Left kidney (tissue), 8 donors: ENCODE measurements around the gene EFCAB9. TPM values are rescaled to one million over a fixed set of nuclear protein-coding genes. Genes with fewer than 3 reads are reported as not detected.
"Not testable (repeated sequence)": the region's sequence is repeated elsewhere in the genome, so short reads cannot be mapped to it uniquely, and the experiment has no call there.

Experiments
- DNase-seq: peaks from one replicate; pipeline ENCODE4 v3.0.0-alpha.2; 2013
- long read RNA-seq, 8 donors: transcript quantifications; one replicate each; lab custom pipeline, GENCODE V29; 2026
- polyA plus RNA-seq: library from polyadenylated mRNA; unstranded; fragments of 120-200 nt; gene quantifications from one replicate; pipeline ENCODE4 v1.2.1, GENCODE V29; 2013; ENCODE audit not compliant: insufficient read length

Gene EFCAB9
- not detected for polyA plus RNA-seq
- long read RNA-seq, donor 1, partial matches to known transcripts = 5 of 35 reads
- long read RNA-seq, donor 1, other reads (novel, unspliced or antisense) = 30 of 35 reads
- long read RNA-seq, donor 2 = 0 reads
- long read RNA-seq, donor 3 = 0 reads
- long read RNA-seq, donor 4 = 0 reads
- long read RNA-seq, donor 5, partial matches to known transcripts = 85 of 112 reads
- long read RNA-seq, donor 5, other reads (novel, unspliced or antisense) = 27 of 112 reads
- long read RNA-seq, donor 6 = 0 reads
- long read RNA-seq, donor 7 = 0 reads
- long read RNA-seq, donor 8 = 0 reads

DNA sequence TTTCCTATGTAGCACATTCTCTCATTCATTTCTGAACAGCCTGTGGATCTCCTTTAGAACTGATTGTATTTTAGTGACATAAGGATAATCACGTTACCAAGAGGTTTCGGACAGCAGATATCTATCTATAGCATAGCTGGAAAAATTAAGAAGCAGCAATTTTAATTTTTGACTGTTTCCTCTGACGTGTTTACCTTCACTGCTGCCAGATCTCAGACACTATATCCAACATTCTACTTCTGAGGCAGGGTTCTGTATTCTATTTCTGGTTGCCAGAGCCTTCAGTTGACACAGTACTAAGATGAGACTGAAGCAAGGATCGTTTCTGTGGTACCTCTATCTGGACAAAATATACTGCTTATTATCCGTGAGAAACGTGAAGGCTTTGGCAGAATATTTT is at the start of gene EFCAB9:
Gene EFCAB9, plus strand, starts transcription at position 301 of the 400 bp plus-strand sequence. Its CDS starts 1 bp downstream, at position 302.
- no peak for DNase-seq

DNA sequence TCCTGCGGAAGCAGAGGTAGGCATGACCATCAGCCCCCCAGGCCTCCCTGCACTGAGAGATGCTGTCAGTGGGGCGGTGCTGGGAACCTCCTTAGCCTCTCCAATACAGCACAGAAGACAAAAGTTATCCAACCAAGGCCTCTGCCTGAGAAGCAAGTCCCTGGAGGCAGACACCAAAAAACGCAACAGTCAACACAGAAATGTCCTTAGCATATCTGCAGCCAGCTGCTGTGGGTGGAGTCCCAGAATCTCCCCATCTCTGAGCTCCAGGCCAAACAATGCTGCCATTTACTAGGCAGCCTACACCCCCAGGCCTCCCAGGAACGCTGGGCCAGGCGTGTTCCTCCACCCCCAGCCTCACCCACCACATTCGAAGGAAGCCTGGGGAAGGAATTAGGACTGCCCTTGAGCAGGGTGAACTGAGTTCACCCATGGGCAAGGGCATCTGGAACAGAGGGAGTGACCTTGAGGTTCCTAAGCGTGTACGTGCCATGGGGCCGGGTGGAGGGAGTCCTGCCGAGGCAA is 49.6 kb upstream of the EFCAB9 start:
- no peak for DNase-seq

DNA sequence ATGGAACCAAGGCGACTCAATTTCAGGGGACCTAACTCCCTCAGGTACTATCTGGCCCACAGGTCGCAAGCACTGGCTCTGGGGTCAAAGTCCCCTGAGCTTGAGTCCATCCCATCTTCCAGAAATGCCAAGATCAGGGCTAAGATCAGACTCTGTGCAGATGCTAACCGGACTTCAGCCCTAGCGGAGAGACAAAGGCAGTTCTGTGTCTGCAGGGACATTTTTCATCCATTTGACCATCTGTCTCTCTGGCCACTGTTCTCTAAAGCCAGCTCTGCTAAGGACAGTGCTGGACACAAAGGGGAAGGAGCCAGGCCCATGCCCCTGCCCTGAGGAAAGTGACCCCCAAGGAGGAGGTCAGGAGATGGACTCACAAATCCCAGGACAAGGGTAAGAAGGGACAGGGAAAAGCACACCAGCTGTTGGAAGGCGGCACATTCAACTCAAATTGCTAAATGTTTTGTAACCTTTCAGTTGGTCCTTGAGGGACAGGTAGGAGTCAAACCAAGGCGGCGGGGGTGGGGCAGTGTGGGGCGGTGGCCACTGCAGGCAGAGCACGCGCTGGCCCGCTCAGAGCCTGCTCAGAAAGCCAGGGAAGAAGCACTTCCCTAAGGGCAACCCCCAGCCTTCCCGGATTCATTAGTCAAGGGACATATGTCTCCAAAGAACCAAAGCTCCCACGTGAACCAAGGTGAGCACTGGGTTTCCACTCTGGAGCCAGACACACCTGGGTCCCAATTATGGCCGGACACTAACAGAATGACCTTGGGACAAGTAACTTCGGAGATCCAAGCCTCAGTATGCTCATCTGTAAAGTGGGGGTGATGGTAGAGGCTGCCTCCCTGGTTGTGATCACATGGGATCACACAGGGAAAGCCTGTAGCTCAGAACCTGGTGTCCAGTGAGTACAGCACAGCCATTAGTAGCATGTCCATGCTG is 48.8 kb upstream of the EFCAB9 start:
- no peak for DNase-seq

DNA sequence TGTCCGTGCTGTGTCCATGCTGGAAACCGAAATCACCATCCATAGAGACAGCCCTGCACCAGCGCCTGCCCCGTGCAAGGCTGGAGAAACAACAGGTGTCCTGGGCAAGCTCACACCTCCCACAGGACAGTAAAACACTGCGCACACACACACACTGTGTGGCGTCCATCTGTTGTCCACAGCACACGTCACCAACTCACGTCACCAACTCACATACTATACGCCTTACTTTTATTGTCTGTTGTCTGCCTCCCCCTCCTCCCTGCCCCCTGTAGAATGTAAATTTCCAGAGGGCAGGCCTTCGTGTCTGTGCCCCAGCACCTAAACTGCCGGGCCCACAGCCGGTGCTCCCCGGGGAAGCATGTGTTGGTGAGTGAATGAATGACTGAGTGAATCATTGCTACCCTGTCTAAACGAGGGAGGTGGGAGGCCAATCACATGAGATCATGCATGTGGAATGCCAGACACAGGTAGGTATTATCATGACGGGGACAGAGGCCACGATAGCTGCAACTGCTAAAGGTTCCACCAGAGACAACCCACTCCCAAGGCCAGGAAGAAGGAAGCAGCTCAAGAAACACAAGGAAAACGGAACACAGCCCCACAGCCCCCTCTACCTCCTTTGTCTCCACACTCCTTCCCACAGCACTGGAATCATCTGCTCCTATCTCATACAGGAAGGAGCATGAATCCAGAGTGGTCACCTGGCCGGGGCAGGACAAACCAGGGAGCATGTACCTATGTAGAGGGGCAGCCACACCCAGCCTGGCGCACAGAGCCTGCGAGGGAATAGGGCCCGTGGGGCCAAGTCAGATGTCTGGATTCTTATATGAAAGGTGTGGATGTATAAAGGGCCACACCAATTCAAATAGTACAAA is 47.9 kb upstream of the EFCAB9 start:
- no peak for DNase-seq

DNA sequence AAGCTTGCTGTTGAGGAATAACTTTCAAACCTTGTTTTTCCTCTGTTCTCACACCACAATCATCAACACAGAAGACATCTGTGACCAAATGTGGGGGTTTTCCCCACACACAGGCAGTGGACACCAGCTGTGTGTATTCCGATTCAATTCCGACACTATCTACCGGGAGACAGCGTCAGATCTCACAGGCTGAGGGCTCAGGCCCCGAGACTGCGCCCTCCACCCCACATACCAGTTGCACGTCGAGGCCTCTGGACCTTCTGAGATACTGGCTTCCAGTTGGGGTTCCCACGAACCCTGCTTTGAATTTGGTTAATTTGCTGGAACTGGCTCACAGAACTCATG is 47.3 kb upstream of the EFCAB9 start:
- DNase-seq = no peak

DNA sequence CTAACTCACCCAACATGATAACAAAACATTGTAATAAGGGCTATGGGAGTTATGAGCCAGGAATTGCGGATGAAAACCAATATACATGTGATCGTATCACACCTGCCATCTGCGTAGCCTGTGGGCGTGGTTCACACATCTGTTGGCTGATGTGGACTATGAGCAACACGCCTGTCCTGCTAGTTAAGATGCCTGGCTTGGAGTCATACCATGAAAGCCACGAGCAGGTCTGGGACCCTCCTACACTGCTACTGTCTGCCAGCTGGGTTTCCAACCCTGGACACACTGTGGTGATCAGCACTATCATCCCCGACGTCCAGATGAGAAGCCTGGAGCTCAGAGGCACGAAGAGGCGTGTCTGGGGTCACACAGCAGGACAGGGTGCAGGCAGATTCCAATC is 46.1 kb upstream of the EFCAB9 start:
- no peak for DNase-seq

DNA sequence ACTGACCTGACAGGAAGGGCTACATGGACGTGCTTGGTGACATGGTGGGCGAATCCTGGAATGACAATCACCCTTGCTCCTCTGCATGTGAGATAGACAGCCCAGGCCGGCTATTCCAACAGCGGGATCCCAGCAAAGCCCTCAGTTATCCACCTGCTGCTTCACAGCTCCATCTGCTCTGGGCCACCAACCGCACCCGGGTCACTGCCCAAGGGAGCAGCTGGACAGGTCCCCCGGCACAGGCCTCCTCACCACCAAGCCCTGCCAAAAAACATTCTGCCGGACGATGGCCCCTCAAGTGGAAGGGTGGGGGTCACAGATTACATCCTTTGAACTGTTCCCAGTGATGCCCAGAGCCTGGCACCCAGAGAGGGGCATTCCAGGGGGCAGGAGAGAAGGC is 45.6 kb upstream of the EFCAB9 start:
- no peak for DNase-seq

DNA sequence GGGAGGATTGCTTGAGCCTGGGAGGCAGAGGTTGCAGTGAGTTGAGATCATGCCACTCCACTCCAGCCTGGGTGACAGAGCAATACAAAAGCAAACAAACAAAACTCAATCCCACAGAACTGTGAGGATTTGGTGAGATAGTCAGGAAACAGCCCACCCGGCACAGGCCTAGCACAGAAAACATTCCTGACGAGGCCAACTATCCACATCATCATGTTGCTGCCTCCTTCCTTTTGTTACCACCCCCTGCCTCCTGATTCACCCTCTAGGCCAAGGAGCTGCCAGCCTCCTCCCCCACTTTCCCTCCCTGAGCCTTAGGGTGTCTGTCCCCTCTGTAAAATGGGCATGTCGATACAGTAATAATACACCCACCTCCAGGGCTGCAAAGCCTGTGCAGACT is 44.9 kb upstream of the EFCAB9 start:
- no peak for DNase-seq

DNA sequence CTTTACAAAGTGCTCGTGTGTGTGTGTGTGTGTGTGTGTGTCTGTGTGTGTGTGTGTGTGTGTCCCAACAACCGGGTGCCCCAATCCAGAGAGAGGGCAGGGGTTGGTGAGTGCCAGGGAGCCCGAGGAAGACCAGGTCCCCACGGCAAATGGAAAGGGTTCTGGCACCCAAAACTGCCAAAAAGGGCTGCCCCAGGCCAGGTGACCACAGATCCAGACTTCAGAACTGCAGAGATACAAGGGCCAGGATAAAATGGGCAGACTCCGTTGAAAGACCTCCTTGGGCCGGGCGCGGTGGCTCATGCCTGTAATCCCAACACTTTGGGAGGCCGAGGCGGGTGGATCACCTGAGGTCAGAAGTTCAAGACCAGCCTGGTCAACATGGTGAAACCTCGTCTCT is 44.5 kb upstream of the EFCAB9 start:
- not testable (repeated sequence) for DNase-seq

DNA sequence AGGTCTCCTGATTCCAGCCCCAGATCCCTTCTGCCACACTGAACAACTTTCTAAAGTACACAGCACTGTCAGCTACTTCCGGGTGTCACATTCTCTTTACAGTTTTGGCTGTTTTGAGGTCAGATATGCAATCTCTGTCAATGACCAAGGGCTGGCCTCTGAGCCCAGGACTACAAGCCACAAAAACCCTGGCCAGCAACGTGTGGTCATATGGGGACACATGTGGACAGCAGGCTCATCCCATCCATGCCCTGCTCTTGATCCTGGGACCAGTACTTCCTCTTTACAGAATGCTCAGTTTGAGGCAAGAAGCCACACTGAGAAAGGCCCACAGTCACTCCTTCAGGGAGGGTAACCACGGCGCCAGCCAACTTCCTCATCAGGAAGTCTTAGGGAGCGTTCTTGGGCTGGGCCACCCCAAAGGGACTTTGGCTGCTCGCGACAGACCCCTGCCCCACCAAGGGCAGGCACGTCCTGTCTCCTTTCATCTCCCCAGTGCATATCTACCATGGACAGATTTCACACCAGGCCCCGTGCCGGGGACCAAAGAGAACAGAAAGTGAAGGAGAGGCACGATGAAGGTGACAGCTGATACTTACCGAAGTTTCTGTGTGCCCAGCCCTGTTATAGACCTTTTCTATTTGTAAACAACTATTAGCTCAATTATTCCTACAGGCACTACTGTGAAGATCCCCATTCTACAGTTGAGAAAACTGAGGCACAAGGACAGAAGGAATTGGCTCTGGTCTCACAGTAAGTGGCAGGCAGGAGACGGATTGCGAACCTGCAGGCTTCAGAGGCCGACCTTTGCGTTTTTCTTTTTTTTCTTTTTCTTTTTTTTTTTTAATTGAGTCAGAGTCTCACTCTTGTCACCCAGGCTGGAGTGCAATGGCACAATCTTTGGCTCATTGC is 43.2 kb upstream of the EFCAB9 start:
- DNase-seq = no peak

DNA sequence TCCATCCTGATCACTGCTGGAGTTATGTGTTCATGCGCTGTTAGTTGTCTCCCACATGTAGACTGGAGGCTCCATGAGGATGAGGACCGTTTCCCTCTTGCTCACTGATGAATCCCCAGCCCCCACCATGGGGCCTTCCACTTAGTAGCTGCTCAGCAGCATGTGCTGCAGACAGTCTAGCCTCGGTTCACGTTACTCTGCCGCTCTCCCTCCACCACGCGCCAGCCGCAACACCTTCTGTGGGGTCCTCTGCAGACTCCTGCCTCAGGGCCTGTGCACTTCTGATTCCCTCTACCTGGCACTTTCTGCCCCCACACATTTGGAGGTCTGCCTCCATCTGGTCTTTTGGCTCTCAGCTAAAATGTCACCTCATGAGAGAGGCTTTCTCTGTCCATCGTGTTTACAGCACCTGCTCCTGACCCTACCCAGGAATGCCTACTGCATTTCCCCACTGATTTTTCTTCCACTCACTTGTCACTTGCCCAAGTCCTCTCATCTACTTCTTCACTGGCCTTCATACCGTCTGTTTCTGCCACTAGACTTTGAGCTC is 42.2 kb upstream of the EFCAB9 start:
- no peak for DNase-seq

DNA sequence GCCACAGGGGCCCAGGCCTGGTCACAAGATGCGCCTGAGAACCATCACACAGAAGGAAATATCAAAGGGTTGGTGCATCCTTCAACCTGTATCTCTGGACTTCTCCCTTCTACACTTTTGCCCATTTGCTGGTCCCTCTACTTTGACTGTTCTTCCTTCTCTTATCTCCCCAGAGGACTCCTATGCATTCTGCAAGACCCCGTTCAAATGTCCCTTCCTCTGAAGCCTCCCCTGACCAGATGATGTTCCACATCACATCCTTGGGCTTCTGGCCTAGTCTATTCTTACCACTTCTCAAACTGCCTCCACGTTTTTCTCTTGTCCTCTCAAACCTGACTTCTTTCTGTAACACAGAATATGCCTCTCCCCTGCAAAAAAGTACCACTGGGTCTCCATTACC is 40.3 kb upstream of the EFCAB9 start:
- DNase-seq = no peak

DNA sequence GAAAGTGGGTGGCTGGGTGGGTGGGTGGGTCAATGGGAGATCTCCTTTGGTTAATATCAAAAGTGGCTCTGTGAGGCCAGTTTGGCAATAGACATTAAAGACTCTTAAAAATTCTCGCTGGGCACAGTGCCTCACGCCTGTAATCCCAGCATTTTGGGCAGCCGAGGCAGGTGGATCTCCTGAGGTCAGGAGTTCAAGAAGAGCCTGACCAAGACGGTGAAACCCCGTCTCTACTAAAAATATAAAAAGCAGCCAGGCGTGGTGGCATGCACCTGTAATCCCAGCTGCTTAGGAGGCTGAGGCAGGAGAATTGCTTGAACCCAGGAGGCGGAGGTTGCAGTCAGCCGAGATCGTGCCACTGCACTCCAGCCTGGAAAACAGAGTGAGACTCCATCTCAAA is 38.9 kb upstream of the EFCAB9 start:
- DNase-seq = not testable (repeated sequence)

DNA sequence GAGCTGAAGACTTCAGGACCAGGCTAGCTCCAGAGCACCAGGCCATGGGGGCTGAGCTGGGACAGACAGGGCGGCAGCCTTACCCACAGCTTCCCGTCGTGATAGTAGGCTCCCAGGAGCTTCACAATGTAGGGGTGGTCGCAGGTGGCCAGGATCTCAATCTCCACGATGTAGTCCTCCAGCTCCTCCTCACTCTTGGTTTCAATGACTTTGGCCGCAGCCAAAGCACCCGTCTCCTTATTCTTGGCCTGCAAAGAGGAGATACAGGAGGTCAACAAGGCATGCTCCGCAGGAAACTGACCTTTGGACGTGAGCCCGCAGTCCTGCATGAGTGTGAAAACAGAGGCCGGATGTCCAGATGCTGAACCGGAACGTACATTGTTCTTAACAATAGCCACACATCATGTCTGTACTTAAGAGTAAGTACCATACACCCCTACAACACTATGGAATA is 37.4 kb upstream of the EFCAB9 start:
- no peak for DNase-seq

DNA sequence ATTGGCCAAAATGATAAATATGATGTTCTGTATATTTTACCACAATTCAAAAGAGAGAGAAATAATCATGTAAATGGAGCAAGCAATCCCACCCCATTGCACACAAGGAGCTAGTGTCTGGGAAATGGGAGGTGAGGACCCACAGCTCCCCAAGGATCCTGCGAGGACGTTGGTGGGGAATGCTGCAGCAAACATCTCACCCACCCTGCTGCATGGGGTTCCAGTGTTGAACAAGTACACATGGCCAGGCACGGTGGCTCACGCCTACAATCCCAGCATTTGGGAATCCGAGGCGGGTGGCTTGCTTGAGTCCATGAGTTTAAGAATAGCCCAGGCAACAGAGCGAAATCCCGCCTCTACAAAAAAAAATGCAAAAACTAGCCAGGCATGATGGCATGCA is 35.0 kb upstream of the EFCAB9 start:
- DNase-seq = no peak

DNA sequence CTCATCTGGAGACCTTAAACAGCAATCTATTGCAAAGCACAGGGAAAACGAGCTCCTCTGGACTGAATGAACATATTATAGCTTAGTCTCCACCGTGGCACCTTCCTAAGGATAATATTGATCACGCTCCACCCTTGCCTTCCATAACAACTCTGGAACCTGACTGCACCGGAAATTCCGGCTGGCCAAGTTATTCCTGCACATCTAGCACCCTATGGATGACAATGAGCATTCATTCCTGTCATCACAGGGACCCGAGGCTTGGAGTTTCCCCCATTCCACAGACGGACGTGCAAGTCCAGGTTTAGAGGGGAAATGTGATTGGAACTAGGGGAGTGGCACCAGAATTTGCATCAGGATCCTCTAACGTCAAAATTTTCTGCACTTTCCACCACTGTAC is 33.5 kb upstream of the EFCAB9 start:
- DNase-seq = no peak

DNA sequence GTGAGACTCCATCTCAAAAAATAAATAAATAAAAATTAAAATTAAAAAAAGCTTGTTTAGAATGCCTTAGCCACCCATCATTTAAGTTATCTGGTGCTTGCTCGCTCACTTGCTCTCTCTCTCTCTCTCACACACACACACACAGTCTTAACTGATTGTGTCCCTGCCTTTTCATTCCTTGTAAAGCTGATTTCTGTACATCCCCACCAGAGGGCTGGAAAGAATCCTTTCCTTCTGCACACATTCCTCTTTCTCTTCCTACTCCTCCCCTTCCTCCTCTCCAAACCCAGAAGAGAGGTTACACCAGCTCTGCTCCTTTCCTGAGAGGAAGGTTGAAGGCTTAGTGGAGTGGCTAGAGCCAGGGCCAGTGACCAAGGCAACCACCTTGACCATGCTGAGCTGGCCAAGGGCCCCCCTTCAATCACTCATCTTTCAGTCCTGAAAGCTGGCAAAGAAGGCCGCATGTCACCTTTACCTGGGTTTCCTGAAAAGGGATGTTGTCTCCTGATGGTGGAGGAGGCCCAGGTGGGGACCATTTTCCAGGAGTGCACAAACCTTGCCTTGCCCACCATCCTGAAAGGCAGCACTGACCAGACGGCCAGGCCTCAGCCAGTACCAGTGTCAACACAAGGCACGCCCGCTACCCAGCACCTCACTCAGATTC is 31.5 kb upstream of the EFCAB9 start:
- no peak for DNase-seq

DNA sequence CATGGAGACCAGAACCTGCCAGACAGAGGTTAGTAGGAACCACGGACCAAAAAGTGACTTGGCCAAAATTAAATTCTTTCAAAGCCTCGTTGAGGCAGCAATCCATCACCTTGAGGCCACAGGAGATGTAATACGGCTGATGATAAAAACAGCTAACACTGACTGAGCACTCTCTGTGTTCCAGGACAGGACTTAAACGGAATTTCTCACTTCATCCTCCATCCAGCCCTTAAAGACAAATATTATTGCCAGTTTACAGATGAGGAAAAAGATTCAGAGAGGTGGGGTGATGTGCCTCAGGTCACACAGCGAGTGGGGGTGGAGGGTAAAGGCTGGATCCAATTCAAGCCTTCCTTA is 31.0 kb upstream of the EFCAB9 start:
- no peak for DNase-seq

DNA sequence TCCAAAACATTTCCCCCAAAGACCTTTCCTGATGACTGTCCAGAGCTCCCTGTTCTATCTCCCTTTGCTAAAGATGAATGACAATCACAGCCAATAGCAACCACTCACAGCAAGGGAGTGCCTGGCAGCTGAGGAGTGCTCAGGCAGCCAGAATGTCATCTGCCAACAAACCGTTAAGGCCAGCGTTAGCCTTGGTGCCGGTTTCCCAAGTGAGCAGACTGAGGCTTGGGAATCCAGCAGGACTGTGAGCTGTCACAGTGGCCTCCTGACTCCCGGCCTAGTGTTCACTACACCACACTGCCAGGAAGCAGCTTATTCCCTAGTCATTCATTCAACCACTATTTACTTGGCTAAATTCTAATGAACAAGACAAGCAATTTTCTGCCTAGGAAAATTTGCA is 30.6 kb upstream of the EFCAB9 start:
- DNase-seq = no peak

DNA sequence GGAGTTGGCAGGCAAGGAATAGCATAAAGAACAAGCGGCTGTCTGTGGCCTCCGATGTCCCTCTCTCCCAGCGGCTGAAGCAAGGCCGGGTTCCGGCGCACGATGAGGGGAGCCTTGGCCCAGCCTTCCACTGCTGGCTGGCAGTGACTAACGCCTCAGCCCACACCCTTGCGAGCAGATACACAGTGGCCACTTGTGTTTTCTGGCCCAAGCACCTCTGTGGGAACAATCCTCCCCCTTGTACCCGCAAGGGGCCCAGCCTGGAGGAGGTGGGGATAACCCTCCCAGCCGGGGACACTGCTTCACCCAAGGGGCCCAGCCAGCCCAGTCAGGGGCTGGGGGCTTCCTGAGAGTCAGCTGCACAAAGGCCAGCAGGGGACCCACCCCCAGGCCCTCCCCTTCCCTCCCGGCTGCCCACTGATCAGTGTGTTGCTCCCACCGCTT is 29.2 kb upstream of the EFCAB9 start:
- DNase-seq = no peak
